Measurements from ENCODE around the gene PDLIM3.

The PDLIM3 gene

GRCh38 chr4:185534866-185535611 is at the start of gene PDLIM3:
PDLIM3 (minus strand) TSS chr4:185535507; CDS start chr4:185535434, 73 bp downstream.
- no peaks in the 10 kb centered on the region for H3K9me3 ChIP-seq (ENCODE audit: low read length)
- peak within 1 kb of the TSS; percentile 80 for H3K27ac ChIP-seq (ENCODE audit: low read depth, low read length)
- H3K9ac ChIP-seq (ENCODE audit: low read length): peak within 1 kb of the TSS; percentile 96
- peak within 1 kb of the TSS; percentile 53 to 93 for H3K4me3 ChIP-seq (ENCODE audit: low read depth in 1 of 2, low read length in 2 of 2)
- peaks cover 24% of the 10 kb centered on the region for H3K4me1 ChIP-seq (ENCODE audit: insufficient read depth, low read length)
- H3K27me3 ChIP-seq (ENCODE audit: control insufficient read depth in 1 of 2, insufficient read depth in 2 of 2, low read length in 2 of 2): peaks cover 6 to 9% of the 10 kb centered on the region in 2 donors
- H3K36me3 ChIP-seq (ENCODE audit: insufficient read depth, low read length): peaks cover 3% of the 10 kb centered on the region

GRCh38 chr4:185583813-185584212 is 48.5 kb upstream of the PDLIM3 start:
- Histone ChIP-seq H3K4me1 (ENCODE audit: insufficient read depth, low read length) (no peaks in the 10 kb centered on the region), H3K27me3 (ENCODE audit: control insufficient read depth in 1 of 2, insufficient read depth in 2 of 2, low read length in 2 of 2) (no peaks in the 10 kb centered on the region), H3K4me3 (ENCODE audit: low read depth in 1 of 2, low read length in 2 of 2) (no peak overlapping the region), H3K27ac (ENCODE audit: low read depth, low read length) (no peak overlapping the region), H3K9me3 (ENCODE audit: low read length) (no peaks in the 10 kb centered on the region), H3K36me3 (ENCODE audit: insufficient read depth, low read length) (peaks cover 12% of the 10 kb centered on the region), H3K9ac (ENCODE audit: low read length) (no peak overlapping the region)

GRCh38 chr4:185582651-185583400 is 47.5 kb upstream of the PDLIM3 start:
- H3K4me3 ChIP-seq (ENCODE audit: low read depth in 1 of 2, low read length in 2 of 2): no peak overlapping the region
- H3K9me3 ChIP-seq (ENCODE audit: low read length): no peaks in the 10 kb centered on the region
- no peak overlapping the region for H3K27ac ChIP-seq (ENCODE audit: low read depth, low read length)
- peaks cover 12% of the 10 kb centered on the region for H3K36me3 ChIP-seq (ENCODE audit: insufficient read depth, low read length)
- no peaks in the 10 kb centered on the region for H3K27me3 ChIP-seq (ENCODE audit: control insufficient read depth in 1 of 2, insufficient read depth in 2 of 2, low read length in 2 of 2)
- no peak overlapping the region for H3K9ac ChIP-seq (ENCODE audit: low read length)
- no peaks in the 10 kb centered on the region for H3K4me1 ChIP-seq (ENCODE audit: insufficient read depth, low read length)

GRCh38 chr4:185580699-185581098 is 45.4 kb upstream of the PDLIM3 start:
- no peaks in the 10 kb centered on the region for H3K36me3 ChIP-seq (ENCODE audit: insufficient read depth, low read length)
- no peak overlapping the region for H3K9ac ChIP-seq (ENCODE audit: low read length)
- peaks cover 13% of the 10 kb centered on the region for H3K4me1 ChIP-seq (ENCODE audit: insufficient read depth, low read length)
- no peaks in the 10 kb centered on the region for H3K9me3 ChIP-seq (ENCODE audit: low read length)
- H3K27ac ChIP-seq (ENCODE audit: low read depth, low read length): no peak overlapping the region
- no peaks in the 10 kb centered on the region for H3K27me3 ChIP-seq (ENCODE audit: control insufficient read depth in 1 of 2, insufficient read depth in 2 of 2, low read length in 2 of 2)
- H3K4me3 ChIP-seq (ENCODE audit: low read depth in 1 of 2, low read length in 2 of 2): no peak overlapping the region

GRCh38 chr4:185578284-185578683 is 43.0 kb upstream of the PDLIM3 start:
- Histone ChIP-seq H3K36me3 (ENCODE audit: insufficient read depth, low read length) (no peaks in the 10 kb centered on the region), H3K9ac (ENCODE audit: low read length) (no peak overlapping the region), H3K9me3 (ENCODE audit: low read length) (no peaks in the 10 kb centered on the region), H3K27me3 (ENCODE audit: control insufficient read depth in 1 of 2, insufficient read depth in 2 of 2, low read length in 2 of 2) (no peaks in the 10 kb centered on the region), H3K4me1 (ENCODE audit: insufficient read depth, low read length) (peaks cover 20% of the 10 kb centered on the region), H3K27ac (ENCODE audit: low read depth, low read length) (no peak overlapping the region), H3K4me3 (ENCODE audit: low read depth in 1 of 2, low read length in 2 of 2) (no peak overlapping the region)

- H3K27me3 ChIP-seq (ENCODE audit: control insufficient read depth in 1 of 2, insufficient read depth in 2 of 2, low read length in 2 of 2): no peaks in the 10 kb centered on the region
- H3K4me3 ChIP-seq (ENCODE audit: low read depth in 1 of 2, low read length in 2 of 2): no peak overlapping the region
- H3K9ac ChIP-seq (ENCODE audit: low read length): no peak overlapping the region
- H3K9me3 ChIP-seq (ENCODE audit: low read length): no peaks in the 10 kb centered on the region
- H3K36me3 ChIP-seq (ENCODE audit: insufficient read depth, low read length): no peaks in the 10 kb centered on the region
- H3K4me1 ChIP-seq (ENCODE audit: insufficient read depth, low read length): peaks cover 20% of the 10 kb centered on the region
- no peak overlapping the region for H3K27ac ChIP-seq (ENCODE audit: low read depth, low read length)
Observed at GRCh38 chr4:185576962-185577950, 41.9 kb upstream of the PDLIM3 start.

GRCh38 chr4:185576314-185576961 is 41.1 kb upstream of the PDLIM3 start:
- peaks cover 20% of the 10 kb centered on the region for H3K4me1 ChIP-seq (ENCODE audit: insufficient read depth, low read length)
- peak overlapping the region; percentile 21 for H3K27ac ChIP-seq (ENCODE audit: low read depth, low read length)
- H3K9me3 ChIP-seq (ENCODE audit: low read length): no peaks in the 10 kb centered on the region
- H3K27me3 ChIP-seq (ENCODE audit: control insufficient read depth in 1 of 2, insufficient read depth in 2 of 2, low read length in 2 of 2): no peaks in the 10 kb centered on the region
- H3K4me3 ChIP-seq (ENCODE audit: low read depth in 1 of 2, low read length in 2 of 2): no peak overlapping the region
- H3K9ac ChIP-seq (ENCODE audit: low read length): no peak overlapping the region
- no peaks in the 10 kb centered on the region for H3K36me3 ChIP-seq (ENCODE audit: insufficient read depth, low read length)

- no peaks in the 10 kb centered on the region for H3K9me3 ChIP-seq (ENCODE audit: low read length)
- H3K27me3 ChIP-seq (ENCODE audit: control insufficient read depth in 1 of 2, insufficient read depth in 2 of 2, low read length in 2 of 2): no peaks in the 10 kb centered on the region
- H3K4me3 ChIP-seq (ENCODE audit: low read depth in 1 of 2, low read length in 2 of 2): no peak overlapping the region
- no peak overlapping the region for H3K27ac ChIP-seq (ENCODE audit: low read depth, low read length)
- H3K4me1 ChIP-seq (ENCODE audit: insufficient read depth, low read length): peaks cover 31% of the 10 kb centered on the region
- H3K9ac ChIP-seq (ENCODE audit: low read length): no peak overlapping the region
- no peaks in the 10 kb centered on the region for H3K36me3 ChIP-seq (ENCODE audit: insufficient read depth, low read length)
Observed at GRCh38 chr4:185573651-185574199, 38.4 kb upstream of the PDLIM3 start.

GRCh38 chr4:185570727-185571126 is 35.4 kb upstream of the PDLIM3 start:
- Histone ChIP-seq H3K9ac (ENCODE audit: low read length) (no peak overlapping the region), H3K4me3 (ENCODE audit: low read depth in 1 of 2, low read length in 2 of 2) (no peak overlapping the region), H3K27ac (ENCODE audit: low read depth, low read length) (no peak overlapping the region), H3K36me3 (ENCODE audit: insufficient read depth, low read length) (no peaks in the 10 kb centered on the region), H3K9me3 (ENCODE audit: low read length) (no peaks in the 10 kb centered on the region), H3K4me1 (ENCODE audit: insufficient read depth, low read length) (peaks cover 48% of the 10 kb centered on the region), H3K27me3 (ENCODE audit: control insufficient read depth in 1 of 2, insufficient read depth in 2 of 2, low read length in 2 of 2) (no peaks in the 10 kb centered on the region)

GRCh38 chr4:185567381-185568376 is 32.4 kb upstream of the PDLIM3 start:
- H3K4me3 ChIP-seq (ENCODE audit: low read depth in 1 of 2, low read length in 2 of 2): peak overlapping the region in 1 of 2 donors; percentile 42
- peaks cover 56% of the 10 kb centered on the region for H3K4me1 ChIP-seq (ENCODE audit: insufficient read depth, low read length)
- H3K9me3 ChIP-seq (ENCODE audit: low read length): no peaks in the 10 kb centered on the region
- H3K36me3 ChIP-seq (ENCODE audit: insufficient read depth, low read length): no peaks in the 10 kb centered on the region
- H3K9ac ChIP-seq (ENCODE audit: low read length): peak overlapping the region; percentile 42
- peak overlapping the region; percentile 89 for H3K27ac ChIP-seq (ENCODE audit: low read depth, low read length)
- no peaks in the 10 kb centered on the region for H3K27me3 ChIP-seq (ENCODE audit: control insufficient read depth in 1 of 2, insufficient read depth in 2 of 2, low read length in 2 of 2)
